Lung (tissue), 12 donors: Measurements from ENCODE around the gene LRRC8D. TPM values are rescaled to one million over a fixed set of nuclear protein-coding genes. Genes with fewer than 3 reads are reported as not detected.
A peak's percentile ranks its signal among the peaks of the same experiment; 100 is the strongest.

ENCODE experiments used
- ATAC-seq: fragments of 200-7000 bp; cut with Tn5 transposase; one replicate; pipeline ENCODE4 v1.9.1; 2020; ENCODE audit warnings: moderate number of reproducible peaks; ENCODE audit not compliant: insufficient read depth, low FRiP score
- DNase-seq, 3 donors: peaks; one replicate each; pipeline ENCODE4 v3.0.0-alpha.2; 2013 to 2017
- H3K27ac ChIP-seq, 2 donors: one replicate each; pipeline ENCODE4 v1.5.1; 2013; ENCODE audit warnings: mild to moderate bottlenecking in 2 of 2, moderate library complexity in 2 of 2, control low read depth in 1 of 2, inconsistent platforms in 1 of 2, low read depth in 1 of 2, low read length in 1 of 2
- H3K27me3 ChIP-seq, 3 donors: one replicate each; pipeline ENCODE4 v1.5.1; 2013; ENCODE audit warnings: low read length in 2 of 3; ENCODE audit not compliant: control insufficient read depth in 3 of 3, insufficient read depth in 3 of 3
- H3K36me3 ChIP-seq, 4 donors: one replicate each; pipeline ENCODE4 v1.5.1; 2013; ENCODE audit warnings: low read length in 4 of 4, mild to moderate bottlenecking in 1 of 4, moderate library complexity in 1 of 4; ENCODE audit not compliant: control insufficient read depth in 4 of 4, insufficient read depth in 4 of 4
- H3K4me1 ChIP-seq, 5 donors: one replicate each; pipeline ENCODE4 v1.5.1; 2013; ENCODE audit warnings: low read length in 5 of 5, mild to moderate bottlenecking in 2 of 5, moderate library complexity in 1 of 5; ENCODE audit not compliant: control insufficient read depth in 5 of 5, insufficient read depth in 5 of 5
- H3K4me3 ChIP-seq: one replicate; pipeline ENCODE4 v1.5.1; 2013; ENCODE audit warnings: mild to moderate bottlenecking, control low read depth, moderate library complexity
- H3K9ac ChIP-seq, 2 donors: one replicate each; pipeline ENCODE4 v1.5.1; 2013; ENCODE audit warnings: low read length in 2 of 2, control low read depth in 1 of 2; ENCODE audit not compliant: insufficient read depth in 1 of 2
- H3K9me3 ChIP-seq, 4 donors: one replicate each; pipeline ENCODE4 v1.5.1; 2013; ENCODE audit warnings: low read length in 3 of 4, mild to moderate bottlenecking in 1 of 4, moderate library complexity in 1 of 4; ENCODE audit not compliant: control insufficient read depth in 4 of 4, insufficient read depth in 3 of 4
- WGBS, 2 donors: extraction: QIAGEN DNeasy Blood & Tissue Kit; methylation state at CpG; one replicate each; pipeline ENCODE4 v1.1.7; 2013; 5-methylcytosine and 5-hydroxymethylcytosine counted together
- polyA plus RNA-seq, 2 donors: library from polyadenylated mRNA; stranded (reverse); fragments of 200-250 nt; gene quantifications; one replicate each; pipeline ENCODE4 v1.2.1, GENCODE V29; 2013
- total RNA-seq, 2 donors: library from RNA; depleted of rRNA in 1 of 2; stranded (reverse); fragments of >200 nt in 1 of 2; gene quantifications; one replicate each; pipeline ENCODE4 v1.2.1, GENCODE V29; 2014 to 2021
- TF ChIP-seq, protein P1 (sequence below): IDR thresholded peaks from 2 replicates; pipeline ENCODE4 v1.5.1; 2012; ENCODE audit warnings: mild to moderate bottlenecking; ENCODE audit errors: control extremely low read depth, extremely low read depth
- donor health status: control.
- donor health status: control.
- donor health status: Bipolar disorder and iron deficiency.
- donor health status: healthy.
- donor health status: DM: yes; HTN: yes; CAD: no.

Gene LRRC8D
- total and polyA plus RNA-seq, 4 donors, result 5.1 to 24.2 (median 11.3) TPM

DNA sequence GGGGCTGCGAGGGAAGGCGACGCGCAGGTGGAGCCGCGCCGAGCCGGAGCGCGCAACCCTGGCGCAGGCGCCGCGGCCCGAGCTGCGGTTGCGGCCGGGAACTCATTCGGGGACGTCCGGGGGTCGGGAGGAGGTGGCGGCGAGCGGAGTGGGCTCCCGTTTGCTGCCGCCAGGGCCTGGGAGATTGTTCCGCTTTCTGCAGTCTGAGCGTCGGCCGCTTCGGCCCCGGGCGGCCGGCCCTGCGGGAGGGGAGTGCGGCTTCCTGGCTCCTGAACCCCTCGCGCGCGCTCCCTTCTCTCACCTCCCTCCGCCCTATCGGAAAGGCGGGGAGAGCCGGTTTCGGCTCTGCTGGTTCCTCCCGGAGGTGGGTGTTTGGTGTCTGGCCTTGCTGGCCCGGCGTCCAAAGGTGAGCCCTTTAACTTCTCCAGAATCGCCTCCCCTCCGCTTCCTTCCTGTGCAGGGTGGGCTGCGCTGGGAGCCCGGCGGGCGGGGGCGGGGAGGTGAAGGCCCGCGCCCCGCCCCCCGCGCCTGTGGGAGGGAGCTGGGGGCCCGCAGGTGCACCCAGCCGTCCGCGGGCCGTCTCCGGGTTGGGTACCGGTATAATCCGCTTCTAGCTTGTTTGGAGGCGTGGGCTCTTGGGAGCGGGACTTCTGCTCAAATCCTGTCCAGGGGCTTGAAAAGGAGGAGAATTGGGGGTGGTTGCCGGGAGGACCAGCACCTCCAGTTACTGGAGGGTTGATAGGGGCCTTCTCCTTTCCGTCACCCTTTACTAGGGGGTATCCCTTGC is 683 bp downstream of the LRRC8D start:
- H3K27ac ChIP-seq, result peak overlapping the region; percentile 83 to 85
- DNase-seq, result peak; percentile 44 to 60 (median 44)

DNA sequence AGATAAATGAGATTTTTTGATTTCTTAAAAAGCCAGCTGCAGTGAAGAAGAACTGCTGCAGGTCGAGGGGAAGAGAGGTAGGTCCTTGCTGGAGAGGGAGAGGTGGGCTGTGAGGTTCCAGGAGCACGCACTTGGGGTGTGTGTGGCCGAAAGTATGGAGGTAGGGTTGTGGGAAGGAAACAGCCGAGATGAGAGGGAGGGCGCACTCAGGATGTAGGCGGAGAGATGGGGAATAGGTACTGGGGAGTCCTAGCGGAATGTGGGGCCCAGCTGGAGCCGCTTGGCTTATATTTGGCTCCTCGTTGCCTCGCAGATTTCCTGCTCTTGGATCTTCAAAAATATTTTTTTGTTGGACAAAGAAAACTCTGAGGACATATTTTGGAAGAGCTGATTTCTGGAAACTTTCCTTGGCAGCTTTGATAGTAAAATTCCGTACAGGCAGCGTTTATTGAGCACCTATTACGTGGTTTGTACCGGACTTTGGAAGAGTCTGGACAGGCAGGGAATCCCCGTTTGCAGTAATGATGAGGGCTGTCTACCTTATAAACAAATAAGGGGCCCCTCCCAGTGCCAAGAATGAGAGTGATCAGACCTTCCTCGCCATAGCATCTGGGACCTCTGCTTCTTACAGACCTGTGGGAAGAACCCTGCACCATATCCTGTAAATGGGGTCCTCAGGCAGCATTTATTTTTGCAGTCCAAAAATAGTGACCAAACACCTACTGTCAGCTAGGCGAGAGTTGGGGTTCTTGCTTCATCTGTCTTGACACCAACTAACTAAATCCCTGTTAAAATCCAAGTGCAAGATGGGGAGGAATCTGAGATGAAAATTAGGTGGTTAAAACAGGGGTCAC is 1.5 kb downstream of the LRRC8D start:
- H3K9ac ChIP-seq, result peak overlapping the region in 1 of 2 donors; percentile 56
- peaks cover 0 to 12% (median 4%) of the 10 kb centered on the region in 5 donors for H3K4me1 ChIP-seq
- peaks cover 0 to 4% (median 0%) of the 10 kb centered on the region in 4 donors for H3K36me3 ChIP-seq
- H3K9me3 ChIP-seq, result no peaks in the 10 kb centered on the region
- TF ChIP-seq, protein P1, sequence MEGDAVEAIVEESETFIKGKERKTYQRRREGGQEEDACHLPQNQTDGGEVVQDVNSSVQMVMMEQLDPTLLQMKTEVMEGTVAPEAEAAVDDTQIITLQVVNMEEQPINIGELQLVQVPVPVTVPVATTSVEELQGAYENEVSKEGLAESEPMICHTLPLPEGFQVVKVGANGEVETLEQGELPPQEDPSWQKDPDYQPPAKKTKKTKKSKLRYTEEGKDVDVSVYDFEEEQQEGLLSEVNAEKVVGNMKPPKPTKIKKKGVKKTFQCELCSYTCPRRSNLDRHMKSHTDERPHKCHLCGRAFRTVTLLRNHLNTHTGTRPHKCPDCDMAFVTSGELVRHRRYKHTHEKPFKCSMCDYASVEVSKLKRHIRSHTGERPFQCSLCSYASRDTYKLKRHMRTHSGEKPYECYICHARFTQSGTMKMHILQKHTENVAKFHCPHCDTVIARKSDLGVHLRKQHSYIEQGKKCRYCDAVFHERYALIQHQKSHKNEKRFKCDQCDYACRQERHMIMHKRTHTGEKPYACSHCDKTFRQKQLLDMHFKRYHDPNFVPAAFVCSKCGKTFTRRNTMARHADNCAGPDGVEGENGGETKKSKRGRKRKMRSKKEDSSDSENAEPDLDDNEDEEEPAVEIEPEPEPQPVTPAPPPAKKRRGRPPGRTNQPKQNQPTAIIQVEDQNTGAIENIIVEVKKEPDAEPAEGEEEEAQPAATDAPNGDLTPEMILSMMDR, result no peak
- H3K4me3 ChIP-seq, result peak overlapping the region; percentile 68
- DNase-seq (no peak), ATAC-seq (no peak)
- no peak overlapping the region for H3K27ac ChIP-seq
- 37 to 56% methylated on average over 17 of the region's 17 CpGs for WGBS, 2 donors
- peaks cover 0 to 16% (median 8%) of the 10 kb centered on the region in 3 donors for H3K27me3 ChIP-seq

More for the DNA sequence above, 683 bp downstream of the LRRC8D start:
- Histone ChIP-seq H3K4me1 (peaks cover 0 to 12% (median 4%) of the 10 kb centered on the region in 5 donors), H3K36me3 (peaks cover 0 to 1% (median 0%) of the 10 kb centered on the region in 4 donors), H3K9me3 (no peaks in the 10 kb centered on the region), H3K4me3 (peak overlapping the region; percentile 68), H3K9ac (peak overlapping the region in 1 of 2 donors; percentile 56), H3K27me3 (peaks cover 0 to 16% (median 8%) of the 10 kb centered on the region in 3 donors)
- ATAC-seq, result peak; percentile 49
- TF ChIP-seq, protein P1, result no peak
- 1% methylated on average over 55 to 73 of the region's 73 CpGs for WGBS, 2 donors

DNA sequence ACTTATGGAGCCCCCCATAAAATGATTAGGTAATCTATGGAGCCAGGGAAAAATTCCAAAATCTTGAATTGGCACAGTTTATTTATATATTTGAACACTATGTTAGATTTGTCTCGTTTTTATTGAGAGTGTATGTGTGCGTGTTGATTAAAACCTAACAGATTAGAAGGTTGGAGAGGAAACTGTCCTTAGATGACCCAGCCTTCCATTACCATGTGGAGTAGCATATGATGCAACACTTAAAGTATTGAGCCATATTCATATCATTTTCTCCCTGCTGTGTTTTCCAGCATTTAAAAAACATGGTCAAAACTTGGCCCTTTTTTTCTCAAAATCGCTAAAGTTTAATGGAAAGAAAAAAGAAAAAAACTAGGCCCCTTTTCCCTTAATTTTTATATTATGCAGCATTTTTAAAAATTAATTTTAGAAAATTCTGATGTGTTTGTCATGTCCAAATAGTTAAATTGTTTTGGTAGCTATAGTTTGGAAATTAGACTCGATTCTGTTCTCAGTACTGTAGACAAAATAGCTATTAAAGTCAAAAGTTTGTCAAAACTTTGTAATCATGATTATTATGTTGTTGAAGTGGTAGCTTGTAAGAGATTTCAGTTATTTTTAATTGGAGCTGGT is 2.3 kb downstream of the LRRC8D start:
- Histone ChIP-seq H3K9me3 (no peaks in the 10 kb centered on the region), H3K27ac (no peak overlapping the region), H3K27me3 (peaks cover 0 to 12% (median 8%) of the 10 kb centered on the region in 3 donors), H3K36me3 (peaks cover 0 to 4% (median under 1%) of the 10 kb centered on the region in 4 donors), H3K4me3 (no peak overlapping the region), H3K4me1 (peaks cover 0 to 12% (median 4%) of the 10 kb centered on the region in 5 donors), H3K9ac (no peak overlapping the region)
- ATAC-seq (no peak), DNase-seq (peak in 1 of 3 donors; percentile 53)
- TF ChIP-seq, protein P1, result no peak
- WGBS, 2 donors, result 28 to 46% methylated on average over 4 of the region's 4 CpGs
